ENCODE results near the gene RCBTB2.

Gene RCBTB2

GRCh38 chr13:48532506-48533499 lies at the start of gene RCBTB2 (continued):
- TF ChIP-seq ZBTB11 (tag by site-specific recombination; conservative IDR thresholded peaks at IDR 0.05; ENCODE audit: low read depth) (peak; percentile 48), ZNF473 (tag by site-specific recombination; IDR thresholded peaks at IDR 0.05) (no peak), ZNF292 (tag by site-specific recombination; IDR thresholded peaks at IDR 0.05; ENCODE audit: borderline replicate concordance, low read depth) (no peak), ZNF626 (tag by site-specific recombination; IDR thresholded peaks at IDR 0.05) (no peak), ZNF777 (tag by site-specific recombination; IDR thresholded peaks at IDR 0.05; ENCODE audit: borderline replicate concordance) (no peak), ZNF426 (tag by site-specific recombination; IDR thresholded peaks at IDR 0.05) (no peak), TRIM28 (IDR thresholded peaks at IDR 0.05; ENCODE audit: borderline replicate concordance, low read length) (no peak), ZNF624 (tag by site-specific recombination; IDR thresholded peaks at IDR 0.05) (no peak), REPIN1 (tag by site-specific recombination; IDR thresholded peaks at IDR 0.05; ENCODE audit: low read depth) (no peak), SETDB1 (IDR thresholded peaks at IDR 0.05; ENCODE audit: insufficient read length, low read length) (no peak), ZNF350 (tag by site-specific recombination; IDR thresholded peaks at IDR 0.05) (no peak), ZNF366 (tag by site-specific recombination; conservative IDR thresholded peaks at IDR 0.05) (peak; percentile 56), ZNF670 (tag by site-specific recombination; IDR thresholded peaks at IDR 0.05; ENCODE audit: low read depth) (no peak), ZNF692 (tag by site-specific recombination; IDR thresholded peaks at IDR 0.05) (peak; percentile 86), INSM2 (tag by site-specific recombination; IDR thresholded peaks at IDR 0.05) (peak; percentile 42; the same call in 1 of the 2 replicates), ZNF26 (tag by site-specific recombination; IDR thresholded peaks at IDR 0.05) (no peak), ZNF433 (tag by site-specific recombination; IDR thresholded peaks at IDR 0.05; ENCODE audit: low read depth) (no peak), ZNF114 (tag by site-specific recombination; IDR thresholded peaks at IDR 0.05) (no peak), ZNF132 (tag by site-specific recombination; IDR thresholded peaks at IDR 0.05; ENCODE audit: borderline replicate concordance) (no peak), TCF7L2 (IDR thresholded peaks at IDR 0.05; ENCODE audit: borderline replicate concordance, low read depth, low read length) (no peak), YY2 (tag by site-specific recombination; IDR thresholded peaks at IDR 0.05) (no peak), ZNF660 (tag by site-specific recombination; IDR thresholded peaks at IDR 0.05) (peak; percentile 64; the same call in 1 of the 2 replicates), ZNF280C (tag by site-specific recombination; IDR thresholded peaks at IDR 0.05) (no peak), ZNF274 (IDR thresholded peaks at IDR 0.05; ENCODE audit: low read length) (no peak), ZNF274 (tag by site-specific recombination; IDR thresholded peaks at IDR 0.05; ENCODE audit: borderline replicate concordance) (no peak)
